ENCODE results near the gene PIP4K2B.

The PIP4K2B gene

GRCh38 chr17:38738686-38739085, 60.7 kb downstream of the PIP4K2B start:
- Histone ChIP-seq H3F3A (ENCODE audit: low read depth) (no peaks in the 10 kb centered on the region; the same call in 1 of the 2 replicates), H3K79me2 (ENCODE audit: insufficient read depth, low read length) (peaks cover 27% of the 10 kb centered on the region; the same call in 1 of the 2 replicates), H2AFZ (ENCODE audit: low read length) (no peak overlapping the region), H3K27me3 (ENCODE audit: insufficient read depth, low read length, poor library complexity, severe bottlenecking) (no peaks in the 10 kb centered on the region), H3K4me2 (ENCODE audit: low read depth, low read length, poor library complexity, severe bottlenecking) (no peak overlapping the region), H4K20me1 (ENCODE audit: insufficient read depth, low read length, poor library complexity, severe bottlenecking) (peaks cover 2% of the 10 kb centered on the region), H3K9me2 (replicated peaks; ENCODE audit: low read depth, low read length) (no peaks in the 10 kb centered on the region), H3K9me3 (ENCODE audit: insufficient read depth, low read depth, low read length) (no peaks in the 10 kb centered on the region), H3K4me1 (ENCODE audit: insufficient read depth, low read length, poor library complexity, severe bottlenecking) (peaks cover 22% of the 10 kb centered on the region), H3K4me3 (ENCODE audit: low read length, poor library complexity, severe bottlenecking) (no peak overlapping the region), H3K9ac (ENCODE audit: low read depth, low read length, poor library complexity, severe bottlenecking) (no peak overlapping the region), H3K36me3 (ENCODE audit: insufficient read depth, low read length) (peaks cover 10% of the 10 kb centered on the region; the same call in 1 of the 2 replicates)
- TF ChIP-seq EZH2phosphoT487 (IDR thresholded peaks at IDR 0.05; ENCODE audit: borderline replicate concordance) (no peak), CTCF (conservative IDR thresholded peaks at IDR 0.05; ENCODE audit: low read length) (no peak)

GRCh38 chr17:38738007-38738662, 61.2 kb downstream of the PIP4K2B start:
- H2AFZ ChIP-seq (ENCODE audit: low read length) = no peak overlapping the region
- no peak overlapping the region for H3K9ac ChIP-seq (ENCODE audit: low read depth, low read length, poor library complexity, severe bottlenecking)
- no peaks in the 10 kb centered on the region for H3K27me3 ChIP-seq (ENCODE audit: insufficient read depth, low read length, poor library complexity, severe bottlenecking)
- no peak overlapping the region for H3K4me2 ChIP-seq (ENCODE audit: low read depth, low read length, poor library complexity, severe bottlenecking)
- peaks cover 2% of the 10 kb centered on the region for H4K20me1 ChIP-seq (ENCODE audit: insufficient read depth, low read length, poor library complexity, severe bottlenecking)
- H3K9me3 ChIP-seq (ENCODE audit: insufficient read depth, low read depth, low read length) = no peaks in the 10 kb centered on the region
- H3K4me1 ChIP-seq (ENCODE audit: insufficient read depth, low read length, poor library complexity, severe bottlenecking) = peaks cover 17% of the 10 kb centered on the region
- peaks cover 22% of the 10 kb centered on the region; the same call in 1 of the 2 replicates for H3K79me2 ChIP-seq (ENCODE audit: insufficient read depth, low read length)
- H3K36me3 ChIP-seq (ENCODE audit: insufficient read depth, low read length) = peaks cover 10% of the 10 kb centered on the region; the same call in 1 of the 2 replicates
- H3K9me2 ChIP-seq (replicated peaks; ENCODE audit: low read depth, low read length) = no peaks in the 10 kb centered on the region
- H3F3A ChIP-seq (ENCODE audit: low read depth) = no peaks in the 10 kb centered on the region; the same call in 1 of the 2 replicates
- TF ChIP-seq EZH2phosphoT487 (IDR thresholded peaks at IDR 0.05; ENCODE audit: borderline replicate concordance) = no peak
- TF ChIP-seq CTCF (conservative IDR thresholded peaks at IDR 0.05; ENCODE audit: low read length) = no peak
- H3K4me3 ChIP-seq (ENCODE audit: low read length, poor library complexity, severe bottlenecking) = no peak overlapping the region

- H3K9me3 ChIP-seq (ENCODE audit: insufficient read depth, low read depth, low read length) = no peaks in the 10 kb centered on the region
- peaks cover 14% of the 10 kb centered on the region for H3K4me1 ChIP-seq (ENCODE audit: insufficient read depth, low read length, poor library complexity, severe bottlenecking)
- no peaks in the 10 kb centered on the region; the same call in 1 of the 2 replicates for H3F3A ChIP-seq (ENCODE audit: low read depth)
- no peaks in the 10 kb centered on the region for H3K9me2 ChIP-seq (replicated peaks; ENCODE audit: low read depth, low read length)
- TF ChIP-seq CTCF (conservative IDR thresholded peaks at IDR 0.05; ENCODE audit: low read length) (peak; percentile 89), EZH2phosphoT487 (IDR thresholded peaks at IDR 0.05; ENCODE audit: borderline replicate concordance) (no peak)
- H2AFZ ChIP-seq (ENCODE audit: low read length) = no peak overlapping the region
- H3K4me2 ChIP-seq (ENCODE audit: low read depth, low read length, poor library complexity, severe bottlenecking) = no peak overlapping the region
- no peak overlapping the region for H3K9ac ChIP-seq (ENCODE audit: low read depth, low read length, poor library complexity, severe bottlenecking)
- peaks cover 10% of the 10 kb centered on the region; the same call in 1 of the 2 replicates for H3K36me3 ChIP-seq (ENCODE audit: insufficient read depth, low read length)
- no peaks in the 10 kb centered on the region for H3K27me3 ChIP-seq (ENCODE audit: insufficient read depth, low read length, poor library complexity, severe bottlenecking)
- H4K20me1 ChIP-seq (ENCODE audit: insufficient read depth, low read length, poor library complexity, severe bottlenecking) = peaks cover 2% of the 10 kb centered on the region
- H3K79me2 ChIP-seq (ENCODE audit: insufficient read depth, low read length) = peaks cover 8% of the 10 kb centered on the region; the same call in 1 of the 2 replicates
- no peak overlapping the region for H3K4me3 ChIP-seq (ENCODE audit: low read length, poor library complexity, severe bottlenecking)
These were observed 64.0 kb downstream of the PIP4K2B start for GRCh38 chr17:38735161-38735997.
